Keratinocyte (primary cell): ENCODE results near the gene NRXN2. TPM values are rescaled to one million over a fixed set of nuclear protein-coding genes. Genes with fewer than 3 reads are reported as not detected.

ENCODE experiments used
- DNase-seq: peaks from one replicate; pipeline ENCODE4 v3.0.0-alpha.2; 2011; ENCODE audit warnings: low read depth, missing footprints, low spot score
- FAIRE-seq: peaks from 2 replicates; lab custom pipeline; 2011; peaks lifted over from hg19 to GRCh38; lab: Jason Lieb, UNC
- H2AFZ ChIP-seq: 2 replicates; pipeline ENCODE4 v1.6.0; 2012; ENCODE audit warnings: low read length, control low read depth, inconsistent platforms; ENCODE audit not compliant: control insufficient read depth
- H3K27ac ChIP-seq: 2 replicates; pipeline ENCODE4 v1.5.1; 2011; ENCODE audit warnings: low read length; ENCODE audit not compliant: control insufficient read depth, insufficient read depth
- H3K27me3 ChIP-seq: 3 replicates; pipeline ENCODE4 v1.6.0; 2011; ENCODE audit warnings: low read length; ENCODE audit not compliant: control insufficient read depth, insufficient read depth; ENCODE audit errors: extremely low read depth
- H3K36me3 ChIP-seq, 2 experiments: 2 replicates in 1 of 2; 3 replicates in 1 of 2; pipeline ENCODE4 v1.5.1; 2011; ENCODE audit warnings: low read length in 2 of 2, mild to moderate bottlenecking in 1 of 2; ENCODE audit not compliant: control insufficient read depth in 2 of 2, insufficient read depth in 2 of 2; ENCODE audit errors: extremely low read depth in 1 of 2
- H3K4me1 ChIP-seq: 3 replicates; pipeline ENCODE4 v1.5.1; 2011; ENCODE audit warnings: low read length; ENCODE audit not compliant: control insufficient read depth, insufficient read depth; ENCODE audit errors: extremely low read depth
- H3K4me2 ChIP-seq: 3 replicates; pipeline ENCODE4 v1.6.0; 2011; ENCODE audit warnings: low read depth, low read length; ENCODE audit not compliant: control insufficient read depth, insufficient read depth; ENCODE audit errors: extremely low read depth
- H3K4me3 ChIP-seq, 3 experiments: fragments of 200-600 bp in 1 of 3; sonication (generic) in 1 of 3; 2 replicates in 2 of 3; 3 replicates in 1 of 3; pipeline ENCODE4 v1.5.1; 2011 to 2016; ENCODE audit warnings: low read length in 3 of 3, mild to moderate bottlenecking in 3 of 3, control low read depth in 2 of 3, inconsistent platforms in 1 of 3, low read depth in 1 of 3, mixed read lengths in 1 of 3, mixed run types in 1 of 3, moderate library complexity in 1 of 3; ENCODE audit not compliant: control insufficient read depth in 2 of 3, insufficient read depth in 2 of 3; ENCODE audit errors: extremely low read depth in 1 of 3
- H3K79me2 ChIP-seq: 2 replicates; pipeline ENCODE4 v1.6.0; 2012; ENCODE audit warnings: low read length; ENCODE audit not compliant: control insufficient read depth, insufficient read depth
- H3K9ac ChIP-seq: 3 replicates; pipeline ENCODE4 v1.6.0; 2011; ENCODE audit warnings: low read length; ENCODE audit not compliant: control insufficient read depth, insufficient read depth; ENCODE audit errors: extremely low read depth
- H3K9me1 ChIP-seq: 3 replicates; pipeline ENCODE4 v1.6.0; 2011; ENCODE audit warnings: low read length; ENCODE audit not compliant: control insufficient read depth, insufficient read depth; ENCODE audit errors: extremely low read depth
- H3K9me3 ChIP-seq: 2 replicates; pipeline ENCODE4 v1.5.1; 2012; ENCODE audit warnings: low read depth, low read length; ENCODE audit not compliant: control insufficient read depth
- H4K20me1 ChIP-seq: 3 replicates; pipeline ENCODE4 v1.6.0; 2011; ENCODE audit warnings: low read length; ENCODE audit not compliant: control insufficient read depth, insufficient read depth; ENCODE audit errors: extremely low read depth
- CTCF ChIP-seq, 3 experiments: IDR thresholded peaks in 1 of 3; conservative IDR thresholded peaks in 1 of 3; optimal IDR thresholded peaks in 1 of 3; 2 replicates in 2 of 3; 3 replicates in 1 of 3; pipeline versions ENCODE3 to v1.5.1; 2011; ENCODE audit warnings: low read length in 3 of 3, mild to moderate bottlenecking in 3 of 3, moderate library complexity in 2 of 3, control low read depth in 1 of 3, inconsistent platforms in 1 of 3; ENCODE audit not compliant: insufficient read depth in 2 of 3; ENCODE audit errors: extremely low read depth in 1 of 3
- EZH2 ChIP-seq: IDR thresholded peaks from one replicate; pipeline ENCODE4 v1.6.1; 2012; ENCODE audit warnings: inconsistent platforms, mild to moderate bottlenecking, low read length, moderate library complexity
- dilution Hi-C: fragments of 300-500 bp; cut with MboI; formaldehyde crosslinking; loops from one replicate; pipeline ENCODE4 v1.7.0; 2020; ENCODE audit warnings: low sequenced_read_pairs; ENCODE audit not compliant: extremely low pct_ligation_motif_present
- polyA plus RNA-seq, 5 experiments: library from polyadenylated mRNA; depleted of rRNA in 3 of 5; stranded (reverse) in 3 of 5; stranded (forward) in 1 of 5; unstranded in 1 of 5; fragments of >200 nt; gene quantifications; 1 replicate in 1 of 5; 2 replicates in 3 of 5; 3 replicates in 1 of 5; pipeline versions ENCODE4 v1.2.1 to v1.2.3, GENCODE V29; 2011 to 2012; ENCODE audit warnings: missing spikeins in 2 of 5, low read depth in 1 of 5, low replicate concordance in 1 of 5

The NRXN2 gene
- polyA plus RNA-seq, 1 donor (not counting 4 experiments of a cell fraction or from before 2014, with no cell fraction given): not detected

- H4K20me1 ChIP-seq: no peaks in the 10 kb centered on the region
- no peak overlapping the region for H3K27ac ChIP-seq
- TF ChIP-seq CTCF (optimal IDR thresholded peaks at IDR 0.05 in 1 of 3, IDR thresholded peaks at IDR 0.05 in 1 of 3, conservative IDR thresholded peaks at IDR 0.05 in 1 of 3; ENCODE audit: extremely low read depth in 1 of 3, insufficient read depth in 2 of 3, low read length in 3 of 3): no peak
- no peak for TF ChIP-seq EZH2
- H2AFZ ChIP-seq: peak overlapping the region; percentile 89
- peaks cover 2% of the 10 kb centered on the region for H3K9me1 ChIP-seq
- H3K79me2 ChIP-seq: no peaks in the 10 kb centered on the region
- H3K9me3 ChIP-seq: no peaks in the 10 kb centered on the region
- dilution Hi-C loops: no loop called here
- peaks cover 21% of the 10 kb centered on the region for H3K4me1 ChIP-seq
- DNase-seq: peak; percentile 76
- FAIRE-seq: peak; percentile 98
- peak overlapping the region; percentile 75 for H3K4me2 ChIP-seq
- no peaks in the 10 kb centered on the region for H3K36me3 ChIP-seq
- no peaks in the 10 kb centered on the region for H3K27me3 ChIP-seq
- H3K4me3 ChIP-seq: peak overlapping the region in 2 of 3 experiments; percentile 40 to 43
- H3K9ac ChIP-seq: no peak overlapping the region
Observed at GRCh38 chr11:64684357-64684756, 38.6 kb downstream of the NRXN2 start.

- Histone ChIP-seq H3K79me2 (no peaks in the 10 kb centered on the region), H3K9me1 (peaks cover 2% of the 10 kb centered on the region), H3K4me1 (peaks cover 16% of the 10 kb centered on the region), H3K9ac (no peak overlapping the region), H3K4me2 (no peak overlapping the region), H4K20me1 (no peaks in the 10 kb centered on the region), H3K36me3 (no peaks in the 10 kb centered on the region), H2AFZ (no peak overlapping the region), H3K27me3 (peaks cover 13% of the 10 kb centered on the region), H3K27ac (no peak overlapping the region), H3K4me3 (no peak overlapping the region), H3K9me3 (no peaks in the 10 kb centered on the region)
- dilution Hi-C loops: no loop called here
- no peak for FAIRE-seq
- TF ChIP-seq EZH2 (no peak), CTCF (optimal IDR thresholded peaks at IDR 0.05 in 1 of 3, IDR thresholded peaks at IDR 0.05 in 1 of 3, conservative IDR thresholded peaks at IDR 0.05 in 1 of 3; ENCODE audit: extremely low read depth in 1 of 3, insufficient read depth in 2 of 3, low read length in 3 of 3) (no peak)
- DNase-seq: no peak
Observed at GRCh38 chr11:64681171-64681570, 41.8 kb downstream of the NRXN2 start.
